Fibroblast of peridontal ligament (primary cell): ENCODE results near the gene KASH5.
A peak's percentile ranks its signal among the peaks of the same experiment; 100 is the strongest.
"Not testable (repeated sequence)": the region's sequence is repeated elsewhere in the genome, so short reads cannot be mapped to it uniquely, and the experiment has no call there.

Experiments
- DNase-seq: peaks from one replicate; pipeline ENCODE4 v3.0.0-alpha.2; 2010; ENCODE audit errors: extremely low read depth

KASH5 gene

DNA sequence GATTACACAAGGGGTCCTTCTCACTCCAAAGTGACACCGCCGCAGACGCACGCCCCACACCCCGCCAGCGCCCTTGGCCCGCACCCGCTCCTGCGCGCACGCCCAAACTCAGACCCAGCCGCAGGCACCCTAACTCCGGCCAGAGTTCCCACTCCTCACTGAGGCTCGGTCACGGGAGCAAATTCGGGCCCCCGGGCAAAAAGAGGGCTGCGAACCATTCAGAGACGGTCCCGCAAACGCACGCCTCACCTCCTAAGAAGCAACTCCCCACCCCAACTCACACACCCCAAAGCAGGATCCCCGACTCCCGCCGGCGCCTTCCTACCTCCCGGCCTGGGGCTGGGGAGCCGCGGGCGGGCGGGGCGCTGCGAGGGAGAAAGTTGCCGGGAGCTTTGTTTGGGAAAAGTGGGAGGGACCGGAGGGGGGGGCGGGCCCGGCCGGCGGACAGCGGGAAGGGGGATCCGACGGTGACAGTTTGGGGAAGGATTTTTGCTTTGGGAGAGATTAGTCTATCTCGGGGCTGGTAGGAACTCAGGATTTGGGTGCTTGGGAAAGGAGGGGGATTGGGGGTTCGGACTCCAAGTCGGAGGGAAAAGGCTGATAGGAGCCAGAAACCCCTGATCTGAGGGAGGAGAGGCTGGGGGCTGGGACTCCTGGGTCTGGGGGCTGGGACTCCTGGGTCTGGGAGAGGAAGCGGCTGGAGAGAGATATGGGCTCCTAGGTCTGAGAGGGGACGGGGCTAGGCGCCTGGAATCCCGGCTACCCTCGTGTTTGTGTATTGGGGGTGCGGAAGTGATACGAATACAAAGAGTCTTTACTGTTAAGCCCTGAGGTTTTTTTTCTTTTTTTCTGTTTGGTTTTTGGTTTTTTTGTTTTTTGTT is 25.8 kb upstream of the KASH5 start, which contains the start of gene TEAD2:
TSS of gene TEAD2 (minus strand) at position 369 of the 881 bp plus-strand sequence. CDS start 2,341 bp downstream, outside the sequence.
- peak; percentile 34 for DNase-seq

DNA sequence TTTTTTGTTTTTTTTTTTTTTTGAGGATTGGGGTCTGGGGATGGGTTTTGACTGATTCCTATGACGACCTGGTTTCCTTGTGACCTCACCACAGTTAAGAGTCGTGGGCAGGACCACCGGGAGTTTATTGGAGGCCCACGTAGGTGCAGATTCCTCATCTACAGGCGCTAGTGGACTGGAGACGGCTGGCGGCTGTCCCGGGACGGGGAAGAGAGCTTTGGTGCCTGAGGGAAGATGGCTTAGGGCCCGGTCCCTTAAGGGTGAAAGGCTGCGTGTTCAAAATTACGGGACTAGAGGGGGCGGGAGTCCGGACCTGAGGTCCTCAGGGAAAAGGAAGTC is 25.2 kb upstream of the KASH5 start:
- no peak for DNase-seq

- DNase-seq, result peak; percentile 98
Measured at GRCh38 chr19:49363268-49364082, 24.6 kb upstream of the KASH5 start, which contains the start of gene DKKL1. TSS of gene DKKL1 (plus strand) at chr19:49363877. CDS start at chr19:49363999, 122 bp downstream.

- DNase-seq, result no peak
Measured at GRCh38 chr19:49364083-49364737, 23.8 kb upstream of the KASH5 start.

- DNase-seq, result no peak
Measured at GRCh38 chr19:49366110-49366509, 21.9 kb upstream of the KASH5 start.

GRCh38 chr19:49368711-49369358 is 19.2 kb upstream of the KASH5 start:
- DNase-seq, result no peak

GRCh38 chr19:49371184-49371583 is 16.9 kb upstream of the KASH5 start:
- DNase-seq, result no peak

GRCh38 chr19:49373174-49373573 is 14.9 kb upstream of the KASH5 start:
- not testable (repeated sequence) for DNase-seq

- DNase-seq, result no peak
Measured at GRCh38 chr19:49374665-49375434, 13.2 kb upstream of the KASH5 start.

- DNase-seq, result peak; percentile 12
Measured at GRCh38 chr19:49378512-49378911, 9.5 kb upstream of the KASH5 start.

GRCh38 chr19:49380391-49380790 is 7.7 kb upstream of the KASH5 start:
- DNase-seq, result no peak

DNA sequence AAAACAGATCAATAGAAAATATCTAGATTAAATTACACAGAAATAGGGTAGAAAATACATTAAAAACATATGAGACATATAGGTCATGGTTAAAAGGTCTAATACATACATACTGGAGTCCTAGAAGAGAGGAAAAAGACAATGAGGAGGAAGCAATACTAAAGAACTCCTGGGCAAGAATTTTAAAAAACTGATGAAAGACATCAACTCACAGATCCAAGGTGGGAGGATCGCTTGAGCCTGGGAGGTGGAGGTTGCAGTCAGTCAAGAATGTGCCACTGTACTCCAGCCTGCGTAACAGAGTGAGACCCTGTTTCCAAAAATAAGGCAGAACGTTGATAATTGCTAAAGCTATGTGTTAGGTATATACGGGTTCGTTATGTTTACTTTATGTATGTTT is 5.4 kb upstream of the KASH5 start:
- no peak for DNase-seq

- DNase-seq, result no peak
Measured at GRCh38 chr19:49383599-49383998, 4.5 kb upstream of the KASH5 start.

DNA sequence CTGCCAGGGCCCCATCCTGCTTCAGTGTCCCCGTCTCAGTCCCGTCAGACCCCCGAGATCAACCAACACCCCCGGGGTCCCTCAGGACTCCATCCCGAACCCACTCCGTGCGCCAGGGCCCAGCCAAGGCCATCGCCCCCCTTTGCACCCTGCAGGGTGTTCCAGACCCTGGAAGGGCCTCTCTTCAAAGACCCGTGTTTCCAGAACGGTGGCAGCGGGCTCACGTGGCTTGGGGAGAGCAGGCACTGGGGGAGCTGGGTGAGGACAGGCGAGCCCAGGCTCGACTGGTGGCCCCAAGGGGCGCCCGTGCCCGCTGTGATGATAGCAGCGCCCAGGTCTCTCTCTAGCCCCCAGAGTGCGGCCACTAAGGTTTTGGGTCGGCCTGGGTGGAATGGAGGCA is 1.4 kb downstream of the KASH5 start:
- no peak for DNase-seq

GRCh38 chr19:49390131-49390928 is 2.3 kb downstream of the KASH5 start:
- DNase-seq, result no peak

- no peak for DNase-seq
Measured at GRCh38 chr19:49390929-49391359, 2.9 kb downstream of the KASH5 start.

GRCh38 chr19:49391581-49392399 is 3.7 kb downstream of the KASH5 start:
- peak; percentile 60 for DNase-seq

DNA sequence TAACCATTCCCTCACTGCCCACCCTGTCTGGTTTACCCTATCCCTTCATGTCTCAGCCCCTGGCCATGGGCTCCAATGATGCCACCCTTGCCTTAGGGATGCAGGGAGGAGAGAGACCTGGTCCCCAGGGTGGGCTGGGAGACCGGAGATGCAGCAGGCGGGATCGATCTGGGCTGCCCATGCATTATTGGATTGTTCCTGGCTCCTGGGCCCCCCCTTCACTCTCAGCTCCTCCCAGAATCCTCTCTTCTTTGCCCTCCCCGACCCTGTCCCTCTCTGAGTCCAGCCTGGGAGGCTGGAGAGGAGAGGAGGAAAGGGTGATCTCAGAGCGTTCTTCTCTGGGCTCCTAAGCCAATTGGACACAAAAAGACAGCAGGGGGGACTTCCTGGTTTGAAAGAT is 5.8 kb downstream of the KASH5 start:
- no peak for DNase-seq
